ENCODE results near the gene ZMYM2. TPM values are rescaled to one million over a fixed set of nuclear protein-coding genes. Genes with fewer than 3 reads are reported as not detected.

Gene ZMYM2
- total RNA-seq, 1 experiment from 2014 or later = 87.1 TPM

GRCh38 chr13:20045950-20046548 lies 87.5 kb downstream of the ZMYM2 start:
- DNase-seq (ENCODE audit: low spot score) = no peak
- Histone ChIP-seq H3K9me3 (ENCODE audit: low read depth, low read length, poor library complexity, severe bottlenecking) (no peaks in the 10 kb centered on the region), H3K27ac (ENCODE audit: low read depth, low read length, poor library complexity, severe bottlenecking) (no peak overlapping the region), H3K36me3 (ENCODE audit: insufficient read depth, low read length, poor library complexity, severe bottlenecking) (peaks cover 6% of the 10 kb centered on the region), H3K27me3 (replicated peaks; ENCODE audit: insufficient read depth, low read depth, low read length, poor library complexity) (no peaks in the 10 kb centered on the region), H3K4me1 (ENCODE audit: insufficient read depth, low read length, poor library complexity, severe bottlenecking) (no peaks in the 10 kb centered on the region), H3K4me3 (ENCODE audit: low read depth, low read length, poor library complexity, severe bottlenecking) (no peak overlapping the region)
- ChIA-PET POLR2A (ENCODE audit: low non-redundant PET) (no interaction called here), CTCF (no interaction called here)
- BruUV-seq (replicated peaks) = no TSS peak
- intact Hi-C loops (cut with micrococcal nuclease; ENCODE audit: unreplicated experiment) = no loop called here
- TF ChIP-seq CTCF (conservative IDR thresholded peaks at IDR 0.05; ENCODE audit: low read depth, low read length) = no peak

- Histone ChIP-seq H3K27ac (ENCODE audit: low read depth, low read length, poor library complexity, severe bottlenecking) (no peak overlapping the region), H3K9me3 (ENCODE audit: low read depth, low read length, poor library complexity, severe bottlenecking) (no peaks in the 10 kb centered on the region), H3K4me1 (ENCODE audit: insufficient read depth, low read length, poor library complexity, severe bottlenecking) (no peaks in the 10 kb centered on the region), H3K27me3 (replicated peaks; ENCODE audit: insufficient read depth, low read depth, low read length, poor library complexity) (no peaks in the 10 kb centered on the region), H3K4me3 (ENCODE audit: low read depth, low read length, poor library complexity, severe bottlenecking) (no peak overlapping the region), H3K36me3 (ENCODE audit: insufficient read depth, low read length, poor library complexity, severe bottlenecking) (peaks cover 17% of the 10 kb centered on the region)
- CTCF ChIA-PET = no interaction called here
- DNase-seq (ENCODE audit: low spot score) = no peak
- BruUV-seq (replicated peaks) = no TSS peak
- TF ChIP-seq CTCF (conservative IDR thresholded peaks at IDR 0.05; ENCODE audit: low read depth, low read length) (no peak), EZH2 (IDR thresholded peaks at IDR 0.05; ENCODE audit: borderline replicate concordance, low read depth, low read length, poor library complexity, severe bottlenecking) (no peak)
- POLR2A ChIA-PET (ENCODE audit: low non-redundant PET) = no interaction called here
- intact Hi-C loops (cut with micrococcal nuclease; ENCODE audit: unreplicated experiment) = no loop called here
These were observed 91.3 kb downstream of the ZMYM2 start for GRCh38 chr13:20049558-20050473.

GRCh38 chr13:20051366-20051765 lies 92.8 kb downstream of the ZMYM2 start:
- Histone ChIP-seq H3K27ac (ENCODE audit: low read depth, low read length, poor library complexity, severe bottlenecking) (no peak overlapping the region), H3K36me3 (ENCODE audit: insufficient read depth, low read length, poor library complexity, severe bottlenecking) (peaks cover 17% of the 10 kb centered on the region), H3K9me3 (ENCODE audit: low read depth, low read length, poor library complexity, severe bottlenecking) (no peaks in the 10 kb centered on the region), H3K27me3 (replicated peaks; ENCODE audit: insufficient read depth, low read depth, low read length, poor library complexity) (no peaks in the 10 kb centered on the region), H3K4me1 (ENCODE audit: insufficient read depth, low read length, poor library complexity, severe bottlenecking) (no peaks in the 10 kb centered on the region), H3K4me3 (ENCODE audit: low read depth, low read length, poor library complexity, severe bottlenecking) (no peak overlapping the region)
- DNase-seq (ENCODE audit: low spot score) = no peak
- intact Hi-C loops (cut with micrococcal nuclease; ENCODE audit: unreplicated experiment) = no loop called here
- TF ChIP-seq EZH2 (IDR thresholded peaks at IDR 0.05; ENCODE audit: borderline replicate concordance, low read depth, low read length, poor library complexity, severe bottlenecking) (no peak), CTCF (conservative IDR thresholded peaks at IDR 0.05; ENCODE audit: low read depth, low read length) (no peak)
- CTCF ChIA-PET = no interaction called here
- BruUV-seq (replicated peaks) = no TSS peak
- POLR2A ChIA-PET (ENCODE audit: low non-redundant PET) = no interaction called here

All from A673 (cell line).